Nephron (organoid): ENCODE results near the gene TMEM219.

ENCODE experiments used
- H3K27ac Mint-ChIP-seq, 3 experiments: 2 replicates each; pipeline ENCODE4 v1.8.0; 2020; ENCODE audit warnings: mixed read lengths in 3 of 3, mild to moderate bottlenecking in 2 of 3, moderate library complexity in 1 of 3
- H3K27me3 Mint-ChIP-seq: 2 replicates; pipeline ENCODE4 v1.8.0; 2021; ENCODE audit warnings: low read depth, mild to moderate bottlenecking, moderate library complexity, mixed read lengths
- H3K36me3 Mint-ChIP-seq: 2 replicates; pipeline ENCODE4 v1.8.0; 2020; ENCODE audit warnings: low read depth, mixed read lengths
- H3K4me1 Mint-ChIP-seq: 2 replicates; pipeline ENCODE4 v1.8.0; 2020; ENCODE audit warnings: mixed read lengths
- H3K4me3 Mint-ChIP-seq, 3 experiments: 2 replicates each; pipeline ENCODE4 v1.8.0; 2020; ENCODE audit warnings: mild to moderate bottlenecking in 3 of 3, mixed read lengths in 3 of 3, moderate library complexity in 2 of 3
- H3K9me3 Mint-ChIP-seq: 2 replicates; pipeline ENCODE4 v1.8.0; 2020; ENCODE audit warnings: mixed read lengths
- CTCF ChIP-seq, 3 experiments: fragments of 200-600 bp; sonication (generic); IDR thresholded peaks; one replicate each; pipeline ENCODE4 v1.5.0; 2021; ENCODE audit warnings: antibody characterized with exemption in 3 of 3; ENCODE audit not compliant: unreplicated experiment in 3 of 3

The TMEM219 gene

GRCh38 chr16:29999605-30000004 is 37.7 kb downstream of the TMEM219 start:
- Mint-ChIP-seq H3K4me1 (peaks cover 19% of the 10 kb centered on the region), H3K9me3 (no peaks in the 10 kb centered on the region), H3K36me3 (peaks cover 14% of the 10 kb centered on the region), H3K27ac (no peak overlapping the region), H3K27me3 (no peaks in the 10 kb centered on the region), H3K4me3 (no peak overlapping the region)
- TF ChIP-seq CTCF (IDR thresholded peaks at IDR 0.05; ENCODE audit: unreplicated experiment in 3 of 3) = no peak

- H3K27ac Mint-ChIP-seq = no peak overlapping the region
- H3K27me3 Mint-ChIP-seq = no peaks in the 10 kb centered on the region
- no peaks in the 10 kb centered on the region for H3K9me3 Mint-ChIP-seq
- H3K4me1 Mint-ChIP-seq = peaks cover 9% of the 10 kb centered on the region
- no peak overlapping the region for H3K4me3 Mint-ChIP-seq
- no peak for TF ChIP-seq CTCF (IDR thresholded peaks at IDR 0.05; ENCODE audit: unreplicated experiment in 3 of 3)
- peaks cover 14% of the 10 kb centered on the region for H3K36me3 Mint-ChIP-seq
These were observed 39.1 kb downstream of the TMEM219 start for GRCh38 chr16:30000735-30001631.

- Mint-ChIP-seq H3K27me3 (peaks cover under 1% of the 10 kb centered on the region), H3K9me3 (no peaks in the 10 kb centered on the region), H3K36me3 (peaks cover 10% of the 10 kb centered on the region), H3K27ac (no peak overlapping the region), H3K4me3 (no peak overlapping the region), H3K4me1 (no peaks in the 10 kb centered on the region)
- no peak for TF ChIP-seq CTCF (IDR thresholded peaks at IDR 0.05; ENCODE audit: unreplicated experiment in 3 of 3)
These were observed 40.9 kb downstream of the TMEM219 start for GRCh38 chr16:30002614-30003346.

- no peaks in the 10 kb centered on the region for H3K4me1 Mint-ChIP-seq
These were observed 42.0 kb downstream of the TMEM219 start for GRCh38 chr16:30003670-30004423.

GRCh38 chr16:30004424-30004776 is 42.5 kb downstream of the TMEM219 start:
- Mint-ChIP-seq H3K4me3 (no peak overlapping the region), H3K4me1 (no peaks in the 10 kb centered on the region)

More at GRCh38 chr16:30003670-30004423, 42.0 kb downstream of the TMEM219 start:
- H3K36me3 Mint-ChIP-seq = peaks cover 4% of the 10 kb centered on the region
- no peak overlapping the region for H3K4me3 Mint-ChIP-seq
- peaks cover 10% of the 10 kb centered on the region for H3K27me3 Mint-ChIP-seq
- H3K27ac Mint-ChIP-seq = no peak overlapping the region
- no peak for TF ChIP-seq CTCF (IDR thresholded peaks at IDR 0.05; ENCODE audit: unreplicated experiment in 3 of 3)
- no peaks in the 10 kb centered on the region for H3K9me3 Mint-ChIP-seq

More at GRCh38 chr16:30004424-30004776, 42.5 kb downstream of the TMEM219 start:
- no peaks in the 10 kb centered on the region for H3K9me3 Mint-ChIP-seq
- peaks cover 4% of the 10 kb centered on the region for H3K36me3 Mint-ChIP-seq
- peaks cover 15% of the 10 kb centered on the region for H3K27me3 Mint-ChIP-seq
- TF ChIP-seq CTCF (IDR thresholded peaks at IDR 0.05; ENCODE audit: unreplicated experiment in 3 of 3) = no peak
- H3K27ac Mint-ChIP-seq = no peak overlapping the region
